Bronchial epithelial cell (primary cell): Measurements from ENCODE around the gene ITPK1. TPM values are rescaled to one million over a fixed set of nuclear protein-coding genes. Genes with fewer than 3 reads are reported as not detected.

Experiments
- DNase-seq: peaks from one replicate; pipeline ENCODE4 v3.0.0-alpha.2; 2010; ENCODE audit warnings: low read depth
- FAIRE-seq: peaks from 2 replicates; lab custom pipeline; 2011; peaks lifted over from hg19 to GRCh38; lab: Jason Lieb, UNC
- H3K27me3 ChIP-seq: 2 replicates; pipeline ENCODE4 v1.5.1; 2011; ENCODE audit warnings: low read length; ENCODE audit not compliant: control insufficient read depth, insufficient read depth
- H3K36me3 ChIP-seq: 2 replicates; pipeline ENCODE4 v1.5.1; 2011; ENCODE audit warnings: low read length; ENCODE audit not compliant: control insufficient read depth, insufficient read depth
- H3K4me3 ChIP-seq: 2 replicates; pipeline ENCODE4 v1.5.1; 2011; ENCODE audit warnings: mild to moderate bottlenecking, low read depth, low read length, control low read depth
- CTCF ChIP-seq: IDR thresholded peaks from 2 replicates; pipeline ENCODE4 v1.5.1; 2011; ENCODE audit warnings: mild to moderate bottlenecking, moderate library complexity, low read length, control low read depth, inconsistent platforms; ENCODE audit not compliant: insufficient read depth, severe bottlenecking
- total RNA-seq: library from RNA; depleted of rRNA; stranded (reverse); fragments of >200 nt; gene quantifications from 2 replicates; pipeline ENCODE4 v1.2.1, GENCODE V29; 2014

Gene ITPK1
- total RNA-seq, 1 donor from 2014 or later: 39.8 TPM

GRCh38 chr14:93085911-93086310, 29.8 kb downstream of the ITPK1 start:
- Histone ChIP-seq H3K4me3 (no peak overlapping the region), H3K36me3 (peaks cover 1% of the 10 kb centered on the region), H3K27me3 (no peaks in the 10 kb centered on the region)
- no peak for TF ChIP-seq CTCF
- DNase-seq: peak; percentile 83
- peak; percentile 36 for FAIRE-seq

GRCh38 chr14:93084866-93085857, 30.6 kb downstream of the ITPK1 start:
- DNase-seq (no peak), FAIRE-seq (no peak)
- no peak overlapping the region for H3K4me3 ChIP-seq
- no peak for TF ChIP-seq CTCF
- H3K36me3 ChIP-seq: peaks cover 3% of the 10 kb centered on the region
- H3K27me3 ChIP-seq: no peaks in the 10 kb centered on the region

- no peak for FAIRE-seq
- TF ChIP-seq CTCF: no peak
- peaks cover 3% of the 10 kb centered on the region for H3K36me3 ChIP-seq
- H3K27me3 ChIP-seq: no peaks in the 10 kb centered on the region
- DNase-seq: no peak
- H3K4me3 ChIP-seq: no peak overlapping the region
Observed at GRCh38 chr14:93084402-93084801, 31.3 kb downstream of the ITPK1 start.

GRCh38 chr14:93083917-93084316, 31.8 kb downstream of the ITPK1 start:
- DNase-seq (no peak), FAIRE-seq (no peak)
- no peak for TF ChIP-seq CTCF
- H3K27me3 ChIP-seq: no peaks in the 10 kb centered on the region
- H3K4me3 ChIP-seq: no peak overlapping the region
- H3K36me3 ChIP-seq: peaks cover 3% of the 10 kb centered on the region

GRCh38 chr14:93082576-93083001, 33.1 kb downstream of the ITPK1 start:
- peaks cover 4% of the 10 kb centered on the region for H3K36me3 ChIP-seq
- no peak for TF ChIP-seq CTCF
- FAIRE-seq (no peak), DNase-seq (no peak)
- H3K4me3 ChIP-seq: no peak overlapping the region
- H3K27me3 ChIP-seq: no peaks in the 10 kb centered on the region
